BLaER1 (cell line): ENCODE measurements around the gene P2RX7.
"Not testable (repeated sequence)": the region's sequence is repeated elsewhere in the genome, so short reads cannot be mapped to it uniquely, and the experiment has no call there.

Experiments
- H3K27ac ChIP-seq: shearing (Covaris generic); formaldehyde crosslinking; 2 replicates; pipeline ENCODE4 v1.8.1; 2022
- H3K27me3 ChIP-seq: shearing (Covaris generic); formaldehyde crosslinking; 2 replicates; pipeline ENCODE4 v1.8.1; 2022
- H3K36me3 ChIP-seq: shearing (Covaris generic); formaldehyde crosslinking; 2 replicates; pipeline ENCODE4 v1.8.1; 2022
- H3K4me1 ChIP-seq: shearing (Covaris generic); formaldehyde crosslinking; 2 replicates; pipeline ENCODE4 v1.8.1; 2022
- H3K4me2 ChIP-seq: shearing (Covaris generic); formaldehyde crosslinking; 2 replicates; pipeline ENCODE4 v1.8.1; 2022
- H3K4me3 ChIP-seq: shearing (Covaris generic); formaldehyde crosslinking; 2 replicates; pipeline ENCODE4 v1.8.1; 2022
- H3K9ac ChIP-seq: shearing (Covaris generic); formaldehyde crosslinking; 2 replicates; pipeline ENCODE4 v1.8.1; 2022
- H3K9me3 ChIP-seq: shearing (Covaris generic); formaldehyde crosslinking; 2 replicates; pipeline ENCODE4 v1.8.1; 2022
- H4K20me1 ChIP-seq: shearing (Covaris generic); formaldehyde crosslinking; 2 replicates; pipeline ENCODE4 v1.8.1; 2022
- Cebpa-rat ChIP-seq: shearing (Covaris generic); IDR thresholded peaks from 2 replicates; pipeline ENCODE4 v1.8.1; 2022

Gene P2RX7

GRCh38 chr12:121198949-121199348, 66.3 kb downstream of the P2RX7 start:
- no peak for TF ChIP-seq Cebpa-rat
- Histone ChIP-seq H3K4me1 (peaks cover 6% of the 10 kb centered on the region), H4K20me1 (no peaks in the 10 kb centered on the region), H3K27ac (no peak overlapping the region), H3K4me3 (no peak overlapping the region), H3K9me3 (no peaks in the 10 kb centered on the region), H3K27me3 (no peaks in the 10 kb centered on the region), H3K36me3 (no peaks in the 10 kb centered on the region), H3K9ac (no peak overlapping the region), H3K4me2 (no peak overlapping the region)

- not testable (repeated sequence) for H3K9me3 ChIP-seq, H3K27me3 ChIP-seq, H3K27ac ChIP-seq, H4K20me1 ChIP-seq, H3K4me3 ChIP-seq, H3K36me3 ChIP-seq, H3K4me2 ChIP-seq, H3K9ac ChIP-seq
- peaks cover 14% of the 10 kb centered on the region for H3K4me1 ChIP-seq
Measured at GRCh38 chr12:121201140-121201539, 68.5 kb downstream of the P2RX7 start.

- H3K27ac ChIP-seq, result no peak overlapping the region
- no peaks in the 10 kb centered on the region for H4K20me1 ChIP-seq
- H3K9me3 ChIP-seq, result no peaks in the 10 kb centered on the region
- no peak overlapping the region for H3K4me2 ChIP-seq
- H3K4me1 ChIP-seq, result 0 out of 2 replicates have a peak, but pooled peaks cover 8% of the 10 kb centered on the region
- H3K27me3 ChIP-seq, result no peaks in the 10 kb centered on the region
- H3K4me3 ChIP-seq, result no peak overlapping the region
- H3K36me3 ChIP-seq, result no peaks in the 10 kb centered on the region
- no peak for TF ChIP-seq Cebpa-rat
- H3K9ac ChIP-seq, result no peak overlapping the region
Measured at GRCh38 chr12:121202407-121203355, 70.0 kb downstream of the P2RX7 start.

GRCh38 chr12:121203482-121203881, 70.8 kb downstream of the P2RX7 start:
- TF ChIP-seq Cebpa-rat, result no peak
- Histone ChIP-seq H3K4me3 (no peak overlapping the region), H4K20me1 (no peaks in the 10 kb centered on the region), H3K27ac (no peak overlapping the region), H3K27me3 (no peaks in the 10 kb centered on the region), H3K36me3 (no peaks in the 10 kb centered on the region), H3K4me2 (no peak overlapping the region), H3K9me3 (no peaks in the 10 kb centered on the region), H3K9ac (no peak overlapping the region), H3K4me1 (0 out of 2 replicates have a peak, but pooled peaks cover 8% of the 10 kb centered on the region)

GRCh38 chr12:121205491-121205890, 72.8 kb downstream of the P2RX7 start:
- no peak overlapping the region for H3K27ac ChIP-seq
- no peaks in the 10 kb centered on the region for H4K20me1 ChIP-seq
- no peaks in the 10 kb centered on the region for H3K36me3 ChIP-seq
- no peak overlapping the region for H3K4me3 ChIP-seq
- TF ChIP-seq Cebpa-rat, result no peak
- H3K4me1 ChIP-seq, result peaks cover 16% of the 10 kb centered on the region
- no peaks in the 10 kb centered on the region for H3K9me3 ChIP-seq
- H3K9ac ChIP-seq, result no peak overlapping the region
- no peaks in the 10 kb centered on the region for H3K27me3 ChIP-seq
- H3K4me2 ChIP-seq, result no peak overlapping the region

- not testable (repeated sequence) for H4K20me1 ChIP-seq
Measured at GRCh38 chr12:121208571-121208970, 75.9 kb downstream of the P2RX7 start.

GRCh38 chr12:121209221-121209620, 76.5 kb downstream of the P2RX7 start:
- Histone ChIP-seq H3K4me1 (peaks cover 36% of the 10 kb centered on the region), H3K9me3 (no peaks in the 10 kb centered on the region), H3K4me2 (peak overlapping the region; percentile 84), H3K27me3 (no peaks in the 10 kb centered on the region), H3K36me3 (0 out of 2 replicates have a peak, but pooled peaks cover 12% of the 10 kb centered on the region), H4K20me1 (no peaks in the 10 kb centered on the region), H3K9ac (peak overlapping the region; percentile 90; the same call in 1 of the 2 replicates), H3K4me3 (peak overlapping the region; percentile 83), H3K27ac (no peak overlapping the region; the same call in 1 of the 2 replicates)
- no peak for TF ChIP-seq Cebpa-rat

More at GRCh38 chr12:121208571-121208970, 75.9 kb downstream of the P2RX7 start:
- H3K9me3 ChIP-seq, H3K4me2 ChIP-seq, H3K9ac ChIP-seq, H3K36me3 ChIP-seq, H3K27ac ChIP-seq, H3K4me3 ChIP-seq, H3K27me3 ChIP-seq: not testable (repeated sequence)
- peaks cover 29% of the 10 kb centered on the region for H3K4me1 ChIP-seq

- H3K4me1 ChIP-seq, result peaks cover 42% of the 10 kb centered on the region
- H3K27me3 ChIP-seq, result no peaks in the 10 kb centered on the region
- peak within 1 kb of the TSS; percentile 84 for H3K4me2 ChIP-seq
- peak within 1 kb of the TSS; percentile 90 for H3K27ac ChIP-seq
- H3K9me3 ChIP-seq, result no peaks in the 10 kb centered on the region
- H3K9ac ChIP-seq, result peak within 1 kb of the TSS; percentile 90
- peak within 1 kb of the TSS; percentile 83 for H3K4me3 ChIP-seq
- no peaks in the 10 kb centered on the region for H4K20me1 ChIP-seq
- 0 out of 2 replicates have a peak, but pooled peaks cover 12% of the 10 kb centered on the region for H3K36me3 ChIP-seq
- no peak for TF ChIP-seq Cebpa-rat
Measured at GRCh38 chr12:121209624-121210572, 77.2 kb downstream of the P2RX7 start, which contains the start of gene P2RX4. Gene P2RX4, plus strand, starts transcription at chr12:121210129. Its CDS starts 36 bp downstream, at chr12:121210165.

- H3K4me1 ChIP-seq, result peaks cover 40% of the 10 kb centered on the region
- no peak for TF ChIP-seq Cebpa-rat
- H3K27me3 ChIP-seq, result no peaks in the 10 kb centered on the region
- H4K20me1 ChIP-seq, result no peaks in the 10 kb centered on the region
- peaks cover 30% of the 10 kb centered on the region for H3K36me3 ChIP-seq
- no peak overlapping the region for H3K4me2 ChIP-seq
- no peak overlapping the region for H3K4me3 ChIP-seq
- H3K9ac ChIP-seq, result no peak overlapping the region
- no peaks in the 10 kb centered on the region for H3K9me3 ChIP-seq
- H3K27ac ChIP-seq, result no peak overlapping the region
Measured at GRCh38 chr12:121212875-121213274, 80.2 kb downstream of the P2RX7 start.
